A549 (cell line): ENCODE results near the gene MAP4K4. TPM values are rescaled to one million over a fixed set of nuclear protein-coding genes. Genes with fewer than 3 reads are reported as not detected.

ENCODE experiments used
- ATAC-seq, 2 experiments: fragments of 200-7000 bp in 1 of 2; fragments of >200 bp in 1 of 2; cut with Nextera tagmentation in 1 of 2; cut with Tn5 transposase in 1 of 2; 3 replicates each; pipeline versions ENCODE4 v1.8.0 to v1.9.1; 2018 to 2020; ENCODE audit warnings: mild to moderate bottlenecking in 1 of 2, moderate library complexity in 1 of 2
- CTCF ChIA-PET: fragments of 300-600 bp; sonication (Branson Sonifier 250); formaldehyde crosslinking; extraction: SDS; loops from one replicate; lab custom pipeline; 2021; ENCODE audit warnings: antibody characterized with exemption, inconsistent platforms; lab: Yijun Ruan, JAX
- POLR2A ChIA-PET: fragments of 350-600 bp; formaldehyde crosslinking; extraction: SDS; loops from one replicate; lab custom pipeline; 2021; ENCODE audit warnings: antibody characterized with exemption, inconsistent platforms; lab: Yijun Ruan, JAX
- DNase-seq, 2 experiments: peaks; one replicate each; pipeline versions ENCODE4 v3.0.0 to v3.0.0-alpha.2; 2011 to 2016; ENCODE audit warnings: low read depth in 1 of 2, low spot score in 1 of 2
- FAIRE-seq: peaks from 2 replicates; lab custom pipeline; 2011; peaks lifted over from hg19 to GRCh38; lab: Jason Lieb, UNC
- H3K27ac ChIP-seq, 2 experiments: fragments of >200 bp; sonication (Bioruptor Twin); formaldehyde crosslinking; 3 replicates each; pipeline ENCODE4 v1.5.1; 2016 to 2017
- H3K4me1 ChIP-seq: fragments of >200 bp; sonication (Bioruptor Twin); formaldehyde crosslinking; 3 replicates; pipeline ENCODE4 v1.6.1; 2016
- H3K4me2 ChIP-seq: fragments of >200 bp; sonication (Bioruptor Twin); formaldehyde crosslinking; 3 replicates; pipeline ENCODE4 v1.6.1; 2016
- H3K4me3 ChIP-seq: fragments of >200 bp; sonication (Bioruptor Twin); formaldehyde crosslinking; 3 replicates; pipeline ENCODE4 v1.5.1; 2016
- H3K9me3 ChIP-seq: fragments of >200 bp; sonication (Bioruptor Twin); formaldehyde crosslinking; 3 replicates; pipeline ENCODE4 v1.6.1; 2016
- CBX2 ChIP-seq: fragments of 200-600 bp; sonication (generic); IDR thresholded peaks from 2 replicates; pipeline ENCODE4 v1.6.1; 2016; ENCODE audit warnings: low read depth, mild to moderate bottlenecking, borderline replicate concordance
- EP300 ChIP-seq, 2 experiments: fragments of >200 bp; sonication (Bioruptor Twin); formaldehyde crosslinking; IDR thresholded peaks; 2 replicates in 1 of 2; 3 replicates in 1 of 2; pipeline ENCODE4 v1.6.1; 2016 to 2017
- ESRRA ChIP-seq: fragments of 150-350 bp; IDR thresholded peaks from 2 replicates; pipeline ENCODE4 v1.6.1; 2014; ENCODE audit warnings: mild to moderate bottlenecking, low read length, borderline replicate concordance
- FOSB ChIP-seq: fragments of 250-450 bp; sonication (Bioruptor Pico); IDR thresholded peaks from 2 replicates; pipeline ENCODE4 v1.5.0; 2020; ENCODE audit warnings: mild to moderate bottlenecking, moderate library complexity
- GATA3 ChIP-seq: IDR thresholded peaks from 2 replicates; pipeline ENCODE4 v1.6.1; 2012; ENCODE audit warnings: borderline replicate concordance
- HOXA7 ChIP-seq: fragments of 250-450 bp; sonication (Bioruptor Pico); IDR thresholded peaks from 2 replicates; pipeline ENCODE4 v1.5.0; 2020; ENCODE audit warnings: mild to moderate bottlenecking, moderate library complexity
- HOXB13 ChIP-seq: fragments of 250-450 bp; sonication (Bioruptor Pico); IDR thresholded peaks from 2 replicates; pipeline ENCODE4 v1.5.0; 2020; ENCODE audit warnings: low read depth, mild to moderate bottlenecking, moderate library complexity
- JUNB ChIP-seq: fragments of >200 bp; sonication (Bioruptor Twin); formaldehyde crosslinking; IDR thresholded peaks from 2 replicates; pipeline ENCODE4 v1.6.1; 2016
- KDM1A ChIP-seq: fragments of 200-600 bp; sonication (generic); IDR thresholded peaks from 2 replicates; pipeline ENCODE4 v1.6.1; 2016; ENCODE audit warnings: low read depth, mild to moderate bottlenecking
- MAZ ChIP-seq: fragments of 150-350 bp; IDR thresholded peaks from 2 replicates; pipeline ENCODE4 v1.6.1; 2014; ENCODE audit warnings: antibody characterized with exemption, low read depth, low read length, borderline replicate concordance
- MYC ChIP-seq: IDR thresholded peaks from 2 replicates; pipeline ENCODE4 v1.6.1; 2012; ENCODE audit warnings: mild to moderate bottlenecking, inconsistent platforms, low read length, improper control_type of control experiment, borderline replicate concordance
- POLR2A ChIP-seq: IDR thresholded peaks from 2 replicates; pipeline ENCODE4 v1.6.1; 2012; ENCODE audit warnings: mild to moderate bottlenecking, low read length
- RAD21 ChIP-seq, 2 experiments: fragments of >200 bp in 1 of 2; sonication (Bioruptor Twin) in 1 of 2; formaldehyde crosslinking in 1 of 2; IDR thresholded peaks in 1 of 2; conservative IDR thresholded peaks in 1 of 2; 2 replicates in 1 of 2; 3 replicates in 1 of 2; pipeline ENCODE4 v1.6.1; 2012 to 2018; ENCODE audit warnings: inconsistent platforms in 1 of 2
- RARB ChIP-seq: fragments of 250-450 bp; sonication (Bioruptor Pico); IDR thresholded peaks from 2 replicates; pipeline ENCODE4 v1.8.0; 2021; ENCODE audit warnings: mild to moderate bottlenecking, moderate library complexity
- RFX5 ChIP-seq: fragments of 450-650 bp; IDR thresholded peaks from 2 replicates; pipeline ENCODE4 v1.7.1; 2014; ENCODE audit warnings: antibody characterized with exemption, mild to moderate bottlenecking, moderate library complexity
- SMC3 ChIP-seq: fragments of >200 bp; sonication (Bioruptor Twin); formaldehyde crosslinking; IDR thresholded peaks from 3 replicates; pipeline ENCODE4 v1.6.1; 2018; ENCODE audit warnings: inconsistent platforms
- SREBF2 ChIP-seq: fragments of 450-650 bp; IDR thresholded peaks from 2 replicates; pipeline ENCODE4 v1.6.1; 2014; ENCODE audit warnings: mild to moderate bottlenecking, moderate library complexity
- ZFP36 ChIP-seq: fragments of 450-650 bp; IDR thresholded peaks from 2 replicates; pipeline ENCODE4 v1.6.1; 2014; ENCODE audit warnings: borderline replicate concordance; ENCODE audit not compliant: partially characterized antibody
- ZNF302 ChIP-seq: fragments of 250-450 bp; sonication (Bioruptor Pico); IDR thresholded peaks from 2 replicates; pipeline ENCODE4 v1.9.0; 2021; ENCODE audit warnings: inconsistent platforms, mild to moderate bottlenecking, moderate library complexity
- WGBS: methylation state at CpG from one replicate; pipeline ENCODE4 v1.1.6; 2017; ENCODE audit errors: missing lambda C conversion rate; 5-methylcytosine and 5-hydroxymethylcytosine counted together
- polyA plus RNA-seq, 4 experiments: library from polyadenylated mRNA; depleted of rRNA in 3 of 4; stranded (reverse); fragments of >200 nt; fragmentation: RNase III in 1 of 4; extraction: RNeasy Plus Mini Kit Qiagen cat#74134 plus additional on column Dnase treatment in 1 of 4; gene quantifications; 2 replicates in 3 of 4; 3 replicates in 1 of 4; pipeline ENCODE4 v1.2.3, GENCODE V29; 2011 to 2017
- TF ChIP-seq, protein P1 (sequence below): fragments of 250-450 bp; sonication (Bioruptor Pico); IDR thresholded peaks from 2 replicates; pipeline ENCODE4 v1.5.0; 2021; ENCODE audit warnings: mild to moderate bottlenecking, moderate library complexity, borderline replicate concordance
- TF ChIP-seq, protein P2 (sequence below): IDR thresholded peaks from 2 replicates; pipeline ENCODE4 v1.6.1; 2012; ENCODE audit warnings: low read depth, borderline replicate concordance

The MAP4K4 gene
- polyA plus RNA-seq, 2 of the 4 experiments (the other 2 are of a cell fraction): 61.9 to 82.2 TPM

DNA sequence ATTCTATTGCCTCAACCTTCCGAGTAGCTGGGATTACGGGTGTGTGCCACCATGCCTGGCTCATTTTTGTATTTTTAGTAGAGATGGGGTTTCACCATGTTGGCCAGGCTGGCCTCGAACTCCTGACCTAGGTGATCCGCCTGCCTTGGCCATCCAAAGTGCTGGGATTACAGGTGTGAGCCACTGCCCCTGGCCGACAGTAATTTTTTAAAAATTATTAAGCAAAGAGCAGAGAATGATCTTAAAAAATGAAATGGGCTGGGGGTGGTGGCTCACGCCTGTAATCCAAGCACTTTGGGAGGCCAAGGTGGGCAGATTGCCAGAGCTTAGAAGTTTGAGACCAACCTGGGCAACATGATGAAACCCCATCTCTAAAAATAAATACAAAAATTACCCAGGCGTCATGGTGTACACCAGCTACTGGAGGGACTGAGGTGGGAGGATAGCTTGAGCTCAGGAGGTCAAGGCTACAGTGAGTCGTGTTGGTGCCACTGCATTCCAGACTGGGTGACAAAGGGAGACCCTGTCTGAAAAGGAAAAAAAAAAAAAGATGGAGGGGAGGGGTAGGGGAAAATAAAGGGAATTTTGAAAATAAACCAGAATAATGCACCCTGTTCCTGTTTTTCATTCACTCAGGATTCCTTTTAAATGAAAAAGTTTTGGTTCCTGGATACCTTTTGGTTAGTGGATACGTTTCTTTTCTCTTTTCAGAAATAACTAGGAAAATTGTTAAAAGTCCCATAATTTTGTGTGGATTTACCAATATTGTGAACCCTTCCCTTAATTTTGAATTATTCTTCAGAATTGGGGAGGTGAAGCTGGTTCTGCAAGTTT is 33.9 kb downstream of the MAP4K4 start:
- no peak overlapping the region for H3K27ac ChIP-seq
- ATAC-seq (no peak), FAIRE-seq (no peak), DNase-seq (no peak)
- H3K4me3 ChIP-seq: no peak overlapping the region
- POLR2A ChIA-PET: no interaction called here
- no peak overlapping the region for H3K4me2 ChIP-seq
- TF ChIP-seq ZFP36: no peak
- TF ChIP-seq HOXB13 (CRISPR knock-in tag): no peak
- no peak for TF ChIP-seq EP300 (IDR thresholded peaks at IDR 0.05)
- TF ChIP-seq SREBF2: no peak
- TF ChIP-seq CBX2: no peak
- TF ChIP-seq, protein P1, sequence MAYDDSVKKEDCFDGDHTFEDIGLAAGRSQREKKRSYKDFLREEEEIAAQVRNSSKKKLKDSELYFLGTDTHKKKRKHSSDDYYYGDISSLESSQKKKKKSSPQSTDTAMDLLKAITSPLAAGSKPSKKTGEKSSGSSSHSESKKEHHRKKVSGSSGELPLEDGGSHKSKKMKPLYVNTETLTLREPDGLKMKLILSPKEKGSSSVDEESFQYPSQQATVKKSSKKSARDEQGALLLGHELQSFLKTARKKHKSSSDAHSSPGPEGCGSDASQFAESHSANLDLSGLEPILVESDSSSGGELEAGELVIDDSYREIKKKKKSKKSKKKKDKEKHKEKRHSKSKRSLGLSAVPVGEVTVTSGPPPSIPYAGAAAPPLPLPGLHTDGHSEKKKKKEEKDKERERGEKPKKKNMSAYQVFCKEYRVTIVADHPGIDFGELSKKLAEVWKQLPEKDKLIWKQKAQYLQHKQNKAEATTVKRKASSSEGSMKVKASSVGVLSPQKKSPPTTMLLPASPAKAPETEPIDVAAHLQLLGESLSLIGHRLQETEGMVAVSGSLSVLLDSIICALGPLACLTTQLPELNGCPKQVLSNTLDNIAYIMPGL (CRISPR knock-in tag): no peak
- TF ChIP-seq KDM1A: no peak
- TF ChIP-seq, protein P2, sequence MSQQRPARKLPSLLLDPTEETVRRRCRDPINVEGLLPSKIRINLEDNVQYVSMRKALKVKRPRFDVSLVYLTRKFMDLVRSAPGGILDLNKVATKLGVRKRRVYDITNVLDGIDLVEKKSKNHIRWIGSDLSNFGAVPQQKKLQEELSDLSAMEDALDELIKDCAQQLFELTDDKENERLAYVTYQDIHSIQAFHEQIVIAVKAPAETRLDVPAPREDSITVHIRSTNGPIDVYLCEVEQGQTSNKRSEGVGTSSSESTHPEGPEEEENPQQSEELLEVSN: no peak
- TF ChIP-seq ZNF302 (CRISPR knock-in tag): no peak
- TF ChIP-seq GATA3: no peak
- no peak for TF ChIP-seq RAD21 (conservative IDR thresholded peaks at IDR 0.05 in 1 of 2, IDR thresholded peaks at IDR 0.05 in 1 of 2)
- no peak for TF ChIP-seq ESRRA
- no peak for TF ChIP-seq JUNB
- no peak for TF ChIP-seq SMC3
- CTCF ChIA-PET: interaction anchor here (1.1 to 1.2 kb wide), 2 partner anchors 33 to 40 kb away, joined by 3 read pairs; no protein-coding TSS in a partner anchor
- H3K4me1 ChIP-seq: peaks cover 44% of the 10 kb centered on the region
- WGBS: 75% methylated on average over 9 of the region's 9 CpGs
- H3K9me3 ChIP-seq: no peaks in the 10 kb centered on the region

DNA sequence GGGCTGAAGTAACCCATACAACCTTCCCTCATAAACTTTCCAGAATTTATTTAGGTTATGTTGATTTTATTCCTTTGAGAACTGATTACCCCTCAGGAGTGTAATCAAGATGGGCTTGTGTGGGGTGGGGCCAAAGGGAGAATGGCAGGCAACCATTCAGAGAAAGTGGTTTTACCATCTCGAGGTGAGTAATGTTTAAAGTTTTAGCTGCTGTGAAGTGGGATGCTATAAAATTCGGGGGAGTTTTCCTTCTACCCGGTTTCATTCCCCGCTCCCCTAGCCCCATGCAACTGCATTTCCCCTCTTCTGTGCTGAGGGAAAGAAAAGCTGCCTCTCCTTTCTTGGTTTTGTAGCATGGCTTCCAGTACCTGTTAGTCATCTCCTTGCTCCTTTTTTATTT is 34.7 kb downstream of the MAP4K4 start:
- ChIA-PET POLR2A (no interaction called here), CTCF (interaction anchor here (1.0 to 1.2 kb wide), 2 partner anchors 34 to 115 kb away, joined by 3 read pairs; no protein-coding TSS in a partner anchor)
- DNase-seq (no peak), ATAC-seq (no peak), FAIRE-seq (no peak)
- no peak for TF ChIP-seq MAZ
- no peak for TF ChIP-seq FOSB (CRISPR knock-in tag)
- TF ChIP-seq HOXB13 (CRISPR knock-in tag): no peak
- no peak for TF ChIP-seq POLR2A
- TF ChIP-seq, protein P1 (CRISPR knock-in tag): no peak
- TF ChIP-seq RARB (CRISPR knock-in tag): no peak
- TF ChIP-seq ZFP36: no peak
- no peak for TF ChIP-seq RFX5
- TF ChIP-seq MYC: no peak
- TF ChIP-seq GATA3: no peak
- TF ChIP-seq HOXA7 (CRISPR knock-in tag): no peak
- Histone ChIP-seq H3K4me2 (no peak overlapping the region), H3K4me1 (peaks cover 52% of the 10 kb centered on the region), H3K9me3 (no peaks in the 10 kb centered on the region), H3K4me3 (no peak overlapping the region), H3K27ac (peak overlapping the region in 1 of 2 experiments; percentile 4; a peak in 1 of 6 replicates)
- 75% methylated on average over 4 of the region's 4 CpGs for WGBS
